ENCODE data around the gene RNASE9.
"Not testable (repeated sequence)": the region's sequence is repeated elsewhere in the genome, so short reads cannot be mapped to it uniquely, and the experiment has no call there.

RNASE9 gene

DNA sequence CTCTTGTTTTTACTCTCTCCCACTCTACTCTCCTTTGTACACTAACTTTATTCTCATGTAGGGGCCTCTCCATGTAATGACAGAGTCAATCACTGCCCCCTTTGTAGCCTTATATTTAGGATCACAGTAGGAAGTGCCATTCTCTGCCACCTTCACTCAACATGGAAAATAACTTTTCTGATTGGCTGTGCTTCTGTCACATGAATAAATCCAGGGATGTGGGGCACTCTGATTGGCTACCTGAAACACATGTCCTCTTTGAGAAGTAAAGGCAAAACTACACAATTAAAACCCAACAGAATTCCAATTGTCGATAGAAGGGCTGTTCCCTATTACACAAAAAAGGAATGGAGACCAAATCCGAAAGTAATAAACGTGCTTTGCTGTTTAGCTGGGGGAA is at the start of gene RNASE9:
TSS of gene RNASE9 (minus strand) at position 87 of the 400 bp plus-strand sequence.
- no peak within 1 kb of the TSS for H3K4me3 ChIP-seq (ENCODE audit: low read length)
- no peak for TF ChIP-seq ZNF274 (IDR thresholded peaks at IDR 0.05; ENCODE audit: low read depth, low read length)

- no peak for TF ChIP-seq ZNF274 (IDR thresholded peaks at IDR 0.05; ENCODE audit: low read depth, low read length)
- peak overlapping the region; percentile 77 for H3K4me3 ChIP-seq (ENCODE audit: low read length)
Observed at GRCh38 chr14:20610002-20610765, 49.3 kb upstream of the RNASE9 start.

- H3K4me3 ChIP-seq (ENCODE audit: low read length): peak overlapping the region; percentile 77
- TF ChIP-seq ZNF274 (IDR thresholded peaks at IDR 0.05; ENCODE audit: low read depth, low read length): no peak
Observed at GRCh38 chr14:20609215-20610001, 48.6 kb upstream of the RNASE9 start.

- no peak for TF ChIP-seq ZNF274 (IDR thresholded peaks at IDR 0.05; ENCODE audit: low read depth, low read length)
Observed at GRCh38 chr14:20608383-20609110, 47.7 kb upstream of the RNASE9 start.

DNA sequence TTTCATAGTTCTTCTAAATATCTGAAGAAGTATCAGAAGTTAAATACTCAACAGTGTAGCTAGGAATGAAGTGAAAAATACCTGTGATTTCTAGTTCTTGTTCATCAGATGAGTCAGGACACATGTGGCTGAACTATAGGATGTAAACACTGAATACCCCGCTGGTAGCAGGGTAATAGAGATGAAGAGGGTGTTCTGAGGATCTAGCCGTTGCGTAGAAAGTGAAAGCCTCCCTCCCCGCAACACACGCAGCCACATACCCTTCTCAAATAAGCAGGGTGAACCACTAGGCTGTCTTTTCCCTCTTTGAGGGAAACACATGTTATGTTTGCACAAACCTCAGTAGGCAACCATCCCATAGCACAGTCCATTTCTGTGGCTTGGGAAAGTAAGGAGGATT is 46.8 kb upstream of the RNASE9 start:
- H3K4me3 ChIP-seq (ENCODE audit: low read length): no peak overlapping the region
- no peak for TF ChIP-seq ZNF274 (IDR thresholded peaks at IDR 0.05; ENCODE audit: low read depth, low read length)

More at GRCh38 chr14:20608383-20609110, 47.7 kb upstream of the RNASE9 start:
- no peak overlapping the region for H3K4me3 ChIP-seq (ENCODE audit: low read length)

DNA sequence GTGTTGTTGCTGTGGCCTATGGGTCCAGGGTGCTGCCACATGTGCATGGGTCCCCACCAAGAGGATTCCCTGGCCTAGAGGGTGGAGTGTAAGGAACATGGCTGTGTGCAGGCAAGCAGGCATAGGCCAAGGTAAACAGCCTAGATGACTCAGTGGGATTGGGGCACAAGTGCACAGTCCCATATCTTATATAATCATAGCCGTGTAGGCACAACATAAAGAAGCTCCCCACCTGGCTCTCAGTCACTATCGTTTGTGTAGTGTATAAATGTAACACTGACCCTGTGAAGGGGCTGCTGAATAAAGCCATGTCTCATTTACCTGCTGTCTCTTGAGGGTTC is 46.0 kb upstream of the RNASE9 start:
- no peak overlapping the region for H3K4me3 ChIP-seq (ENCODE audit: low read length)
- TF ChIP-seq ZNF274 (IDR thresholded peaks at IDR 0.05; ENCODE audit: low read depth, low read length): no peak

- no peak overlapping the region for H3K4me3 ChIP-seq (ENCODE audit: low read length)
- no peak for TF ChIP-seq ZNF274 (IDR thresholded peaks at IDR 0.05; ENCODE audit: low read depth, low read length)
Observed at GRCh38 chr14:20606190-20606901, 45.5 kb upstream of the RNASE9 start.

GRCh38 chr14:20603813-20604690 is 43.2 kb upstream of the RNASE9 start:
- H3K4me3 ChIP-seq (ENCODE audit: low read length): no peak overlapping the region
- TF ChIP-seq ZNF274 (IDR thresholded peaks at IDR 0.05; ENCODE audit: low read depth, low read length): no peak

- no peak overlapping the region for H3K4me3 ChIP-seq (ENCODE audit: low read length)
- no peak for TF ChIP-seq ZNF274 (IDR thresholded peaks at IDR 0.05; ENCODE audit: low read depth, low read length)
Observed at GRCh38 chr14:20602583-20602982, 41.7 kb upstream of the RNASE9 start.

DNA sequence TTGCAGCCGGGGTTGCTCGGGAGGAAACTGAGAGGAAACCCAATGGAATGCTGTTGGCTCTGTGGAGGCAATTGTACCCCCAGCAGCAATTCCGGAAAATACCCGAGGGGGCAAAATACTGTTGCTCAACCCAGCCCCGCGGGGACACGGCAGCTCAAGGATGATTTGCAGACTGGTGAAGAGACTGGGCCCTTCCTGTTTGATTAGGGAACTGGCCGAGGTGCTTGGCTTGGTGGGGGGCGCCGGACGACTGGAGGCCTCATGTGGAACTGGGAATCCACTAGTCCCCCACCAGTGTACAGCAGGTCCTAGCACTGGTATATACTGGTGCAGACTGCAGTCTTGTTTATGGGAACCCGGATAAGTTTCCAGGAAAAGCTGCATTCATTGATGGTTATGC is 40.7 kb upstream of the RNASE9 start:
- no peak for TF ChIP-seq ZNF274 (IDR thresholded peaks at IDR 0.05; ENCODE audit: low read depth, low read length)
- H3K4me3 ChIP-seq (ENCODE audit: low read length): no peak overlapping the region

DNA sequence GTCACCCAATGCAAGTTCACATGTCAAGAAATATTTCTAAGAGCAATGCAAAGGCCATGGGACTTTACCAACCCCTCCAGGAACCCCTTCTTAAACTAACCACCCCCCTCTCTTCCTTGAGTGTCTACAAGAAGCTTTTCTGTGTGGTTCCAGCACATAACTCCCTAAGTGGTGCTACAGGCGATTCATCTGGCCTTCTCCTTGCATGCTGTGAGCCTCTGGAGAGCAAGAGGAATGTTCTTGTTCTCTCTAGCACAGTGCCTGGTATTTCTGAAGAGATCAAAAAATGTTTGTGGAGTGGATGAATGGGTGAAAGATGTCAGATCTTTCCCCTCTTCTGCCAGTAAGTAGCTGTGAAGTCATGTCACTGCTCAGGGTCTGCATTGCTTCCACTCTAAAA is 36.3 kb upstream of the RNASE9 start:
- H3K4me3 ChIP-seq (ENCODE audit: low read length): no peak overlapping the region
- TF ChIP-seq ZNF274 (IDR thresholded peaks at IDR 0.05; ENCODE audit: low read depth, low read length): no peak

DNA sequence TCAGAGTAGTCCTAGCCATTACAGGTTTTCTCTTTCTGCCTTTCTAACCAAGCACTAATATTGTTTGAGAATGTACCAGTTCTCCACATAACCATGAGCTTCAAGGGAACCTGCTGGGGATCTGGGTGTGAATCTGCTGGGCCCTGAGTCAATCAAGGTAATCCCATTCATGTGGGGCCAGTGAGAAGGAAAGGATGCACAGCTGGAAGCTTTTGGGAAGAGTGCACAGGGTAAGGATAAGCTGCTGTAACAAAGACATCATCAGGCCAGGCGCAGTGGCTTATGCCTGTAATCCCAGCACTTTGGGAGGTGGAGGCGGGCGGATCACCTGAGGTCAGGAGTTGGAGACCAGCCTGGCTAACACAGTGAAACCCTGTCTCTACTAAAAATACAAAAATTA is 34.9 kb upstream of the RNASE9 start:
- H3K4me3 ChIP-seq (ENCODE audit: low read length): not testable (repeated sequence)

- TF ChIP-seq ZNF274 (IDR thresholded peaks at IDR 0.05; ENCODE audit: low read depth, low read length): no peak
- no peak overlapping the region for H3K4me3 ChIP-seq (ENCODE audit: low read length)
Observed at GRCh38 chr14:20592574-20592973, 31.7 kb upstream of the RNASE9 start.
